Mesodermal cell (in vitro differentiated cells): Measurements from ENCODE around the gene CYTH2. TPM values are rescaled to one million over a fixed set of nuclear protein-coding genes. Genes with fewer than 3 reads are reported as not detected.

Source experiments
- H3K27ac ChIP-seq: 2 replicates; pipeline ENCODE4 v1.7.0; 2013; ENCODE audit warnings: mild to moderate bottlenecking, low read depth, low read length, moderate library complexity; ENCODE audit not compliant: severe bottlenecking
- H3K36me3 ChIP-seq: 2 replicates; pipeline ENCODE4 v1.7.1; 2013; ENCODE audit warnings: mild to moderate bottlenecking, low read length, moderate library complexity; ENCODE audit not compliant: control insufficient read depth, insufficient read depth
- H3K4me1 ChIP-seq: one replicate; pipeline ENCODE4 v1.7.1; 2013; ENCODE audit warnings: mild to moderate bottlenecking, low read length; ENCODE audit not compliant: insufficient read depth, control insufficient read depth, poor library complexity, severe bottlenecking
- H3K4me3 ChIP-seq: 2 replicates; pipeline ENCODE4 v1.7.0; 2013; ENCODE audit warnings: low read length, control low read depth, mild to moderate bottlenecking; ENCODE audit not compliant: insufficient read depth, poor library complexity, severe bottlenecking; ENCODE audit errors: extremely low read depth
- H3K9me3 ChIP-seq: 2 replicates; pipeline ENCODE4 v1.7.1; 2013; ENCODE audit warnings: mild to moderate bottlenecking, low read length, moderate library complexity; ENCODE audit not compliant: control insufficient read depth
- WGBS, 2 experiments: methylation state at CpG; one replicate each; pipeline ENCODE4 v1.1.5; 2013; ENCODE audit warnings: missing lambda C conversion rate in 2 of 2; ENCODE audit not compliant: insufficient coverage in 2 of 2; 5-methylcytosine and 5-hydroxymethylcytosine counted together
- polyA plus RNA-seq, 2 experiments: library from polyadenylated mRNA; stranded (reverse); fragments of 50-300 nt; gene quantifications; one replicate each; pipeline ENCODE4 v1.2.3, GENCODE V29; 2013

Gene CYTH2
- 105 TPM for polyA plus RNA-seq (2013, experiment 1 of 2)
- 98.2 TPM for polyA plus RNA-seq (2013, experiment 2 of 2)

- peak within 1 kb of the TSS; percentile 99 for H3K27ac ChIP-seq
- H3K4me1 ChIP-seq = peaks cover 7% of the 10 kb centered on the region
- H3K36me3 ChIP-seq = peaks cover 46% of the 10 kb centered on the region
- 0 to 1% methylated on average over 46 to 56 of the region's 66 CpGs for WGBS, 2 experiments
- no peaks in the 10 kb centered on the region for H3K9me3 ChIP-seq
- peak within 1 kb of the TSS; percentile 82 for H3K4me3 ChIP-seq
Observed at GRCh38 chr19:48469289-48469881, at the start of gene CYTH2. CYTH2 (plus strand) TSS chr19:48469369; CDS start chr19:48469508, 139 bp downstream.

DNA sequence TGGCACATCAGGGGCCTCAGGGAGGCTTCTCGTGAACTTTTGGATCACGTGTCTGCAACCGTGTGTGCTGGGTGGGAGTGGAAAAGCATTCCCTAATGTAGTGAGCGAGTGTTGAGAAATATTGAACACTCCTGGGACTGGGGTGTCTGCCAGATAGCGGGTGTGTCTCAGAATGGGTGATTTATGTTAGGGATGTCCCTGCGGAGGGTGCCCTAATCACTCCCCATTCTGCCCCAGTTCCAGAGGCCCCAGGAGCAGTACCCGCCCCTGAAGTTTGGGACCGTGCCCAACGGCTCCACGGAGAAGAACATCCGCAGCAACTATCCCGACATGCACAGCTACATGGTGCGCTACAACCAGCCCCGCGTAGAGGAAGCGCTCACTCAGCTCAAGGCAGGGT, 47.6 kb upstream of the CYTH2 start:
- Histone ChIP-seq H3K27ac (no peak overlapping the region), H3K4me3 (no peak overlapping the region), H3K4me1 (peaks cover 15% of the 10 kb centered on the region), H3K9me3 (no peaks in the 10 kb centered on the region), H3K36me3 (peaks cover 5% of the 10 kb centered on the region)
- 88% methylated on average over 9 to 15 of the region's 16 CpGs for WGBS, 2 experiments

DNA sequence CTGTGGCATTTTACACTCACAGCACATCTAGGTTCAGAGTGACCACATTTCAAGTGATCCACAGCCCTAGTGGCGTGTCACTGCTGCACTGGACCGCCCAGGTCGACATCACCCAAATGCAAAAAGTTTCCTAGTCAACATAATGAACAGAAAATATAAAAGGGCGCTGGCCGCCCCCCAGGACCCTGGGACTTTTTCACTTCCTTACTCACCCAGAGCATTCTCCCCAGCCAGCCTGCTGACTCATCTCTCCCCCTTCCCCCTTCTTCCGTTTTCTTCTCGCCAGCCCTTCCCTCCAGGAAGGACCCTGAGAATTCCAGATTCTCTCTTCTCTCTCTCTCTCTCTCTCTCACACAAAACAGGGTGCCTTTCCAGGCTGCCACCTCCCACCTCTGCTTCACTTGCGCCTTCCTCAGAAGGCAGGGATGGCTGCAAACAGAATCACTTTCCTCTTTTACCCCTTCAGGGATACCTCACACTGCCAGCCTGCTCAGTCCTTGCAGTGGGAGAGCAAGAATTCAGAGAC, 44.4 kb upstream of the CYTH2 start:
- H3K4me1 ChIP-seq = peaks cover 11% of the 10 kb centered on the region
- WGBS, 2 experiments = 18 to 46% methylated on average over 6 to 8 of the region's 8 CpGs
- H3K36me3 ChIP-seq = peaks cover 5% of the 10 kb centered on the region
- H3K9me3 ChIP-seq = no peaks in the 10 kb centered on the region
- H3K27ac ChIP-seq = peak overlapping the region; percentile 90
- no peak overlapping the region for H3K4me3 ChIP-seq

GRCh38 chr19:48428670-48429069, 40.5 kb upstream of the CYTH2 start:
- H3K4me3 ChIP-seq = no peak overlapping the region
- H3K36me3 ChIP-seq = peaks cover 4% of the 10 kb centered on the region
- peaks cover 8% of the 10 kb centered on the region for H3K4me1 ChIP-seq
- no CpG with 5 or more reads among the region's 1 CpG for WGBS, 2 experiments
- H3K27ac ChIP-seq = no peak overlapping the region
- no peaks in the 10 kb centered on the region for H3K9me3 ChIP-seq

- WGBS, 2 experiments = 78 to 92% methylated on average over 2 to 7 of the region's 8 CpGs
- H3K4me3 ChIP-seq = no peak overlapping the region
- no peaks in the 10 kb centered on the region for H3K4me1 ChIP-seq
- peaks cover 10% of the 10 kb centered on the region for H3K36me3 ChIP-seq
- H3K27ac ChIP-seq = no peak overlapping the region
- H3K9me3 ChIP-seq = no peaks in the 10 kb centered on the region
Observed at GRCh38 chr19:48433337-48433736, 35.8 kb upstream of the CYTH2 start.

GRCh38 chr19:48436586-48436985, 32.6 kb upstream of the CYTH2 start:
- H3K9me3 ChIP-seq = no peaks in the 10 kb centered on the region
- H3K36me3 ChIP-seq = peaks cover 6% of the 10 kb centered on the region
- WGBS, 2 experiments = 91 to 100% methylated on average over 3 to 4 of the region's 5 CpGs
- no peak overlapping the region for H3K4me3 ChIP-seq
- H3K4me1 ChIP-seq = no peaks in the 10 kb centered on the region
- no peak overlapping the region for H3K27ac ChIP-seq

GRCh38 chr19:48441360-48442050, 27.7 kb upstream of the CYTH2 start:
- H3K4me3 ChIP-seq = no peak overlapping the region
- H3K27ac ChIP-seq = no peak overlapping the region
- no peaks in the 10 kb centered on the region for H3K9me3 ChIP-seq
- 96 to 97% methylated on average over 14 to 16 of the region's 20 CpGs for WGBS, 2 experiments
- H3K36me3 ChIP-seq = peaks cover 1% of the 10 kb centered on the region
- peaks cover 9% of the 10 kb centered on the region for H3K4me1 ChIP-seq

GRCh38 chr19:48442116-48443035, 26.8 kb upstream of the CYTH2 start:
- H3K4me1 ChIP-seq = peaks cover 9% of the 10 kb centered on the region
- no peak overlapping the region for H3K4me3 ChIP-seq
- whole genome bisulfite sequencing, 2 experiments = 89 to 94% methylated on average over 49 to 79 of the region's 94 CpGs
- no peaks in the 10 kb centered on the region for H3K9me3 ChIP-seq
- H3K36me3 ChIP-seq = peaks cover 6% of the 10 kb centered on the region
- H3K27ac ChIP-seq = no peak overlapping the region

- WGBS, 2 experiments = 55 to 57% methylated on average over 46 to 58 of the region's 60 CpGs
- H3K4me1 ChIP-seq = peaks cover 9% of the 10 kb centered on the region
- no peak overlapping the region for H3K4me3 ChIP-seq
- H3K36me3 ChIP-seq = peaks cover 14% of the 10 kb centered on the region
- no peaks in the 10 kb centered on the region for H3K9me3 ChIP-seq
- H3K27ac ChIP-seq = no peak overlapping the region
Observed at GRCh38 chr19:48443256-48443655, 25.9 kb upstream of the CYTH2 start.

DNA sequence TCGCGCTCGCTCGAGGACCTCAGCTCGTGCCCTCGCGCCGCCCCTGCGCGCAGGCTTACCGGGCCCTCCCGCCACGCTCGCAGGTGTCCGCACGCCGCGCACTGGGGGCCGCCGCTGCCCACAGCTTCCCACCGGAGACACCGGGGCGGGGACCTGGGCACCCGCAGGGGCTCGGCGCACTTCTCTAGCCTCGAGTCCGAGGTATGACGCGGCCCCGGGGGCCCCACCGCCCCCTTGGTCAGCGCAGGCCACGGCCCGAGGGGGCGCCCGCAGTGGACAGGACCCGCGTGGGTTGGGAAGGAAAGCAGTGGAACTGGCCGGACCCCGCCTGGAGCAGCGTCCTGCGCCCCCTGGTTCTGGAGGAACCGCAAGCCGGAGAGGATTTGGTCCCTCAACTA, 25.4 kb upstream of the CYTH2 start:
- 63% methylated on average over 32 to 41 of the region's 45 CpGs for WGBS, 2 experiments
- H3K4me3 ChIP-seq = peak overlapping the region; percentile 97
- H3K9me3 ChIP-seq = no peaks in the 10 kb centered on the region
- H3K36me3 ChIP-seq = peaks cover 19% of the 10 kb centered on the region
- H3K27ac ChIP-seq = no peak overlapping the region
- H3K4me1 ChIP-seq = peaks cover 9% of the 10 kb centered on the region
